Breast epithelium (tissue), 3 donors: ENCODE data around the gene MATN1.

Experiments
- CTCF ChIP-seq, 3 donors: fragments of 450-650 bp; IDR thresholded peaks; one replicate each; pipeline ENCODE4 v1.5.1; 2016 to 2017; ENCODE audit warnings: antibody characterized with exemption in 3 of 3, mild to moderate bottlenecking in 3 of 3, moderate library complexity in 3 of 3
- POLR2A ChIP-seq: fragments of 450-650 bp; IDR thresholded peaks from one replicate; pipeline ENCODE4 v1.6.1; 2016; ENCODE audit warnings: antibody characterized with exemption, mild to moderate bottlenecking, moderate library complexity
- POLR2AphosphoS5 ChIP-seq, 3 donors: sonication (generic); formaldehyde crosslinking; IDR thresholded peaks; one replicate each; pipeline ENCODE4 v1.6.1; 2017; ENCODE audit warnings: antibody characterized with exemption in 3 of 3

DNA sequence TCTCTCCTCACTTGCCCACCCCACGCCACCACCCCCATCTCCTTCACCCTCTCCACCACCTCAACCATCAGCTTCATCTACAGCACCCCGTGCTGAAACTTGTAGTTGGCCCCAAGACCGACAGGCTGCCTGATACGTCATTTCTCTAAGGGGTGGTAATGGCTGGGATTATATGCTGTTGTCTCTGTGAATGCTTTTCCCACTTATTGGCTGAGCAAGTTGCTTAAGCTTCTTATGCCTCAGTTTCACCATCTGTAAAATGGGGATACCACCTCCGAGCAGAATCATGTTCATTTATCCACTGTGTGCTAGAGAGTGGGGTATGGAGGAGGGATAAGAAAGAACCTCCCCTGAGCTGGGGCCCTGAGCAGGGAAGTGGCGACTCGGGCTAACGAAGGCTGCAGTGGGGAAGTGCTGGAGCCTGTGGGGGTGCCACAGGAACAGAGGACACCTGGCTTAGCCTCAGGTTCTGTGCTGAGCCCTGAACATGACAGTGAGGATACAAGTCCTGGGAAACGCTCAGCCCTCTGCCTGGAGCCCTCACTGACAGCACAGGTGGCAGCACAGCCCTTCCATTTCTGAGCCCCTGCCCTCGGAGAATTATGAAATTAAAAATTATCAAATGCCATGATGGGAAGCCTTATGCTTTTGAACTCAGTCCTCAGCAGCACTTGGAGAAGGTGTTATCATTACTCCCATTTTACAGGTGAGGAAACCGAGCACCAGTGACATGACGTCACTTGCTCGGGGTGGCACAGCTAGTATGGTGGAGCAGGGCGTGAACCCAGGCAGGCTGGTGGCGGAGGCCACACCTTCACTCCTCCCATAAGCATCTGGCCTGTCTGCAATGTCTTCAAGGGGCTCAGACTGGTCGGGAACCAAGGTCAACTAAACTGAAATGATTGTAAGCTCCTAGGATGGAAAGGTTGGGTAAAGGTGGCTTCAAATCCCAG, 2.8 kb downstream of the MATN1 start:
- TF ChIP-seq POLR2A (no peak), CTCF (IDR thresholded peaks at IDR 0.05) (no peak), POLR2AphosphoS5 (IDR thresholded peaks at IDR 0.05) (no peak)
